ENCODE measurements around the gene CNDP1.
"Not testable (repeated sequence)": the region's sequence is repeated elsewhere in the genome, so short reads cannot be mapped to it uniquely, and the experiment has no call there.

CNDP1 gene, protein sequence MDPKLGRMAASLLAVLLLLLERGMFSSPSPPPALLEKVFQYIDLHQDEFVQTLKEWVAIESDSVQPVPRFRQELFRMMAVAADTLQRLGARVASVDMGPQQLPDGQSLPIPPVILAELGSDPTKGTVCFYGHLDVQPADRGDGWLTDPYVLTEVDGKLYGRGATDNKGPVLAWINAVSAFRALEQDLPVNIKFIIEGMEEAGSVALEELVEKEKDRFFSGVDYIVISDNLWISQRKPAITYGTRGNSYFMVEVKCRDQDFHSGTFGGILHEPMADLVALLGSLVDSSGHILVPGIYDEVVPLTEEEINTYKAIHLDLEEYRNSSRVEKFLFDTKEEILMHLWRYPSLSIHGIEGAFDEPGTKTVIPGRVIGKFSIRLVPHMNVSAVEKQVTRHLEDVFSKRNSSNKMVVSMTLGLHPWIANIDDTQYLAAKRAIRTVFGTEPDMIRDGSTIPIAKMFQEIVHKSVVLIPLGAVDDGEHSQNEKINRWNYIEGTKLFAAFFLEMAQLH

GRCh38 chr18:74534150-74534969 is at the start of gene CNDP1:
Gene CNDP1 (plus strand): TSS chr18:74534500. CDS start chr18:74534668, 168 bp downstream.
- DNase-seq (ENCODE audit: low read depth, low spot score) = no peak

DNA sequence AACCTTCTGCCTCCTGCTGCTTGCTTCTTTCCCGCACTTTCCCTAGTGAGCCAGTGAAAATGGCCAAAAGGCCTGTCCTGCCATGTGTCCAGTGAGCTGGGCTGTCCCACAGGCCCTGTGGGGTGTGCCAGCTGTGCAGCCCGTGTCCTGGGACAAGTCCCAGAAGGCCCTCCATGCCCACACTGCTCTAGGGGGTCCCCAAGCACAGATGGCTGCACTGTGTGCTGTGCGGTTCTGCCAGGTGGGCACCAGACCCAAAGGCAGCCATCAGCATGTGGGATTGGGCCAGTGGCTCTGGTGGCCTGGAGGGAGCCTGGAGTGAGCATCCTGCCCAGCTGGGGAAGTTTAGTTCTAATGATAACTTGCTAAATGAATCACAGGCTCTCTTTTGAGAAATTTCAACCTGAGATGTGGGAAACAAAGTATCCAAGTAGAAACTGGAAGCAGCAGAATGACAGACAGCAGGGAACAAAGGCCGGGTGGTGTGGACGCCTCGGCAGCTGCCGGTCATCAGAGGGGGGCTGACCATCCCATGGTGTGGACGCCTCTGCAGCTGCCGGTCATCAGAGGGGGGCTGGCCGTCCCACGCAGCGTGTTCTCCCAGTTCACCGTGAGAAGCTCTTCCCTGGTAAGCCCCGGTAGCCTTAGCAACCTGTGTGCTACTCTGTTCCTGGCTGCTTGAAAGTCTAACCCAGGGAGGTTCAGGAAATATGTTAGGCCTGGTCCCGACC is 48.0 kb upstream of the CNDP1 start:
- DNase-seq (ENCODE audit: low read depth, low spot score) = no peak

GRCh38 chr18:74488354-74488753 is 45.9 kb upstream of the CNDP1 start:
- DNase-seq (ENCODE audit: low read depth, low spot score) = no peak

GRCh38 chr18:74488864-74489263 is 45.4 kb upstream of the CNDP1 start:
- no peak for DNase-seq (ENCODE audit: low read depth, low spot score)

DNA sequence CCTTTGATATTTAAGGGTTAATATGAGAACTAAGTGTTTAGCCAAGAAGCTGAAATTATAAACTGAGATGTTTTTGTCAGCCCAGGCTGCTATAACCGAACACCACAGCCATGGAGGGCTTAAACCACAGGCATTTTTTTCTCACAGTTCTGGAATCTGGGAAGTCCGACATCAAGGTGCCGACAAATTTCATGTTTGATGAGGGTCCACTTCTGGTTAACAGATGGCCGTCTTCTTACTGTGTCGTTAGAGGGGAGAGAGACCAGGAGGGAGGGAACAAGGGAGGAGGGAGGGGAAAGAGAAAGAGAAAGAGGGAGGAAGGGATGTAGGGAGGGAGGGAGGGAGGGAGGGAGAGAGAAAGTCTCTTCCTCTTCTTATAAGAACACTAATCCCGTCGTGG is 44.6 kb upstream of the CNDP1 start:
- no peak for DNase-seq (ENCODE audit: low read depth, low spot score)

- DNase-seq (ENCODE audit: low read depth, low spot score) = no peak
Measured at GRCh38 chr18:74492259-74492658, 42.0 kb upstream of the CNDP1 start.

- DNase-seq (ENCODE audit: low read depth, low spot score) = no peak
Measured at GRCh38 chr18:74493689-74494088, 40.6 kb upstream of the CNDP1 start.

GRCh38 chr18:74494514-74494913 is 39.8 kb upstream of the CNDP1 start:
- DNase-seq (ENCODE audit: low read depth, low spot score) = no peak

GRCh38 chr18:74495581-74496507 is 38.5 kb upstream of the CNDP1 start, which contains the start of gene CNDP2:
Gene CNDP2 (plus strand): TSS chr18:74496363. CDS start chr18:74499974, 3,611 bp downstream.
- peak; percentile 96 for DNase-seq (ENCODE audit: low read depth, low spot score)

GRCh38 chr18:74496508-74497323 is 37.6 kb upstream of the CNDP1 start:
- DNase-seq (ENCODE audit: low read depth, low spot score) = no peak

DNA sequence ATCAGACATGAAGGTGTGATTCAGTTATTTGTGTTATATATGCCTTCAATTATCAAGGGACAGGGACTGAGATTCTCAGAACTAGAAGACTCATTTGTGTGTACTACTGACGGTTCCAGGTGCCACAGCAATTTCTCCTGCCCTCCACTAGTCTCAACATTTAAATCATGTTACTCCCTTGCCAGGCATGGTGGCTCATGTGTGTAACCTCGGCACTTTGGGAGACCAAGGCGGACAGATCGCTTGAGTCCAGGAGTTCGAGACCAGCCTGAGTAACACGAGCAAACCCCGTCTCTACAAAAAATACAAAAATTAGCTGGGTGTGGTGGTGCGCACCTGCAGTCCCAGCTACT is 37.0 kb upstream of the CNDP1 start:
- no peak for DNase-seq (ENCODE audit: low read depth, low spot score)

- DNase-seq (ENCODE audit: low read depth, low spot score) = no peak
Measured at GRCh38 chr18:74497778-74498177, 36.5 kb upstream of the CNDP1 start.

GRCh38 chr18:74498712-74499627 is 35.3 kb upstream of the CNDP1 start:
- DNase-seq (ENCODE audit: low read depth, low spot score) = no peak

DNA sequence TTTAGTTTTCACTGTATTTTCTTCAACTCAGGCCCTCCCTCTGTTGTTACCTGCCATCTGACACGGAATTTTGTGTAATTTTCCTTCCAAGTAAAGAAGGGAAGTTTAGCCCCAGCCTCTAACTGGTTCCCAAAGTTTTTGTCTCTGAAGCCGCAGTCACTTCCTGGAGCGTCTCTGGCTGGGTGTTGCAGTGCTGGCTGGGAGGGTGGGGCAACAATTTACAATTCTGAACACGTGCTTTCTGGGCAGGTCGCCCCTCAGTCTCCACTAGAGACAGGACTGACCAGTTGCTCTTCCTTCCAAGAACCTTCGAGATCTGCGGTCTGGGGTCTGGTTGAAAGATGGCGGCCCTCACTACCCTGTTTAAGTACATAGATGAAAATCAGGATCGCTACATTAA is 34.7 kb upstream of the CNDP1 start:
- DNase-seq (ENCODE audit: low read depth, low spot score) = no peak

DNA sequence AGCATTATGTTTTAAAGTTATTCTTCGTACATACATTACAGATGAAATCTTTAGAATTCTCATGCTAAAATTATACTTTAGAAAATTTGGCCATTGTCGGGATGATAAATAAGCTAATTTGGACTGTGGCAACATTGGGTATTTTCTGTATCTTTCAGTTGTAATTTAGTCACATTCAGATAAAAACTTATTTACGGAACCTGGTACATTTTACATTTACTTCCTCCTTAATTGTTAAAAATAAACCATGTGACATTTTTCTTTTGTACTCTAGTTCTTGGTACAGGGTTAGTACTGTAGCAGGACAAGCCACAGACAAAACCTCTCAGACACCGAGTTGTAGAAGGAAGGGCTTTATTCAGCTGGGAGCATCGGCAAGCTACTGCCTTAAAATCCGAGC is 33.9 kb upstream of the CNDP1 start:
- no peak for DNase-seq (ENCODE audit: low read depth, low spot score)

DNA sequence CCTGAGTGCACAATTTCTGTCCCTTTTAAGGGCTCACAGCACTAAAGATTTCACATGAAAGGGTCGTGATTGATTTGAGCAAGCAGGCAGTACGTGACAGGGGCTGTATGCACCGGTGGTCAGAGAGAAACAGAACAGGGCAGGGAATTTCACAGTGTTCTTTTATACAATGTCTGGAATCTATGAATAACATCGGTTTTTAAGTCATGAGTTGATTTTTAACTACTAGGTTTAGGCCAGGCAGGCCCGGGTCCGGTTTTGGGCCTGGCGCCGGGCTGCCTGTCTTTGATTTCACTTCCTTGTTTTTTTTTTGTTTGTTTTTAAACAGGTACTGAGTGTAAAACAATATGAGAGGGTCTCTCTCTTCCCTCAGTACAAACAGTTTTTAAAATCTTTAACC is 33.5 kb upstream of the CNDP1 start:
- not testable (repeated sequence) for DNase-seq (ENCODE audit: low read depth, low spot score)

GRCh38 chr18:74501386-74501785 is 32.9 kb upstream of the CNDP1 start:
- no peak for DNase-seq (ENCODE audit: low read depth, low spot score)

GRCh38 chr18:74503137-74503536 is 31.2 kb upstream of the CNDP1 start:
- DNase-seq (ENCODE audit: low read depth, low spot score) = no peak

GRCh38 chr18:74505776-74506175 is 28.5 kb upstream of the CNDP1 start:
- no peak for DNase-seq (ENCODE audit: low read depth, low spot score)
